Muscle layer of colon (tissue), 2 donors: ENCODE measurements around the gene TAS2R8.
"Not testable (repeated sequence)": the region's sequence is repeated elsewhere in the genome, so short reads cannot be mapped to it uniquely, and the experiment has no call there.

Experiments
- H3K27ac ChIP-seq: one replicate; pipeline ENCODE4 v1.7.0; 2013; ENCODE audit warnings: low read depth, mild to moderate bottlenecking, low read length, moderate library complexity
- H3K27me3 ChIP-seq, 2 donors: one replicate each; pipeline ENCODE4 v1.7.0; 2013; ENCODE audit warnings: low read length in 2 of 2, mild to moderate bottlenecking in 2 of 2; ENCODE audit not compliant: insufficient read depth in 2 of 2, control insufficient read depth in 1 of 2
- H3K36me3 ChIP-seq: one replicate; pipeline ENCODE4 v1.7.0; 2013; ENCODE audit warnings: mild to moderate bottlenecking, low read length; ENCODE audit not compliant: insufficient read depth
- H3K4me1 ChIP-seq: one replicate; pipeline ENCODE4 v1.7.0; 2013; ENCODE audit warnings: mild to moderate bottlenecking, low read length; ENCODE audit not compliant: insufficient read depth
- H3K4me3 ChIP-seq, 2 donors: one replicate each; pipeline ENCODE4 v1.7.0; 2013; ENCODE audit warnings: low read length in 2 of 2, low read depth in 1 of 2, mild to moderate bottlenecking in 1 of 2, moderate library complexity in 1 of 2
- H3K9ac ChIP-seq: one replicate; pipeline ENCODE4 v1.7.0; 2013; ENCODE audit warnings: low read length
- H3K9me3 ChIP-seq: one replicate; pipeline ENCODE4 v1.7.0; 2013; ENCODE audit warnings: mild to moderate bottlenecking, low read length
- donor health status: abdominal sarcoma.
- donor health status: Adenocarcinoma of cecum.

TAS2R8 gene

GRCh38 chr12:10810068-10810467 is 3.0 kb upstream of the TAS2R8 start, which contains the start of gene TAS2R9:
TAS2R9 (minus strand) TSS chr12:10810168; CDS start chr12:10810075, 93 bp downstream.
- Histone ChIP-seq H3K9me3 (no peaks in the 10 kb centered on the region), H3K4me1 (no peaks in the 10 kb centered on the region), H3K4me3 (no peak within 1 kb of the TSS), H3K27ac (no peak within 1 kb of the TSS), H3K36me3 (no peaks in the 10 kb centered on the region), H3K9ac (no peak within 1 kb of the TSS), H3K27me3 (no peaks in the 10 kb centered on the region)

GRCh38 chr12:10802587-10802986 is 4.5 kb downstream of the TAS2R8 start, which contains the start of gene TAS2R7:
TAS2R7 (minus strand) TSS chr12:10802627; CDS start chr12:10802570, 57 bp downstream.
- Histone ChIP-seq H3K9me3 (no peaks in the 10 kb centered on the region), H3K27me3 (no peaks in the 10 kb centered on the region), H3K27ac (no peak within 1 kb of the TSS), H3K9ac (no peak within 1 kb of the TSS), H3K4me3 (no peak within 1 kb of the TSS), H3K4me1 (no peaks in the 10 kb centered on the region), H3K36me3 (no peaks in the 10 kb centered on the region)

DNA sequence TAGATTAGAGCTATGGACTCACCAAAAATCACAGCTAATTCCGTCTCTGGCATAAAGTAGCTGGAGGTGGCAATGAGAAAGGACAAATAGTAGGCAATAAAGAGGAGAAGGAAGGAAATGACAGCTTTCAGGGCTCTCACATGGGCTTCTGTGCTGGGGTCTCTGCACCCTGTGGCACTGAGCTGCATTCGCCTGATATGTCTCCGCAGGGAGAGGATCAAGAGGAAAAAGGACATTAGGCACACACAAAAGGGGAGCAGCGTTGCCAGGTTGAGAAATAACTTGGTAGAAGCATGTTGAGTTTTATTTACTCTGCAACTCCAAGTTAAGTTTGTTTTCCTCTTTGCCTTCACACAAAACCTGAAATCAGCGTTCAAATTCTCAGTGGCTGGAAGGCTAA is 5.3 kb downstream of the TAS2R8 start:
- no peaks in the 10 kb centered on the region for H3K36me3 ChIP-seq
- H3K9me3 ChIP-seq, result no peaks in the 10 kb centered on the region
- no peaks in the 10 kb centered on the region for H3K27me3 ChIP-seq
- H3K27ac ChIP-seq, result no peak overlapping the region
- no peaks in the 10 kb centered on the region for H3K4me1 ChIP-seq
- no peak overlapping the region for H3K9ac ChIP-seq
- no peak overlapping the region for H3K4me3 ChIP-seq

DNA sequence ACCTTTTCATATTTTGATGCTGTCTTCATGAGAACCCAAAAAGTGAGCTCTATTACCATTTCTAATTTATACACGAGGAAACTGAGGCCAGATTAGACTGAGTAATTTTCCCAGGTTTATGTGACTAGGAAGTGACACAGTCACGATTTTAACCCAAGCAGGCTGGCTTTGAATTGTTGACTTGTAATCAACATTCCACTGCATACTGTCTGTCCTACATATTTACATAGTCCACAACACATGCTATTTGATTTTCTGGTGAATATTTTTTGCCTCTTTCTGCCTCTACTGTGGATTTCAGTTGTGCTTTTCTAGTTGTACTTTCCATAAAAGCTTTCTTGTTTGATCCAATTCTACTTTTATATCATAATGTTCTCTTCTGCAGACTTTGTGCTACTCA is 12.9 kb downstream of the TAS2R8 start:
- no peaks in the 10 kb centered on the region for H3K4me1 ChIP-seq
- H3K9ac ChIP-seq, result no peak overlapping the region
- H3K4me3 ChIP-seq, result no peak overlapping the region
- H3K36me3 ChIP-seq, result no peaks in the 10 kb centered on the region
- H3K27me3 ChIP-seq, result no peaks in the 10 kb centered on the region
- H3K9me3 ChIP-seq, result no peaks in the 10 kb centered on the region
- no peak overlapping the region for H3K27ac ChIP-seq

GRCh38 chr12:10791769-10792168 is 15.3 kb downstream of the TAS2R8 start:
- not testable (repeated sequence) for H3K27ac ChIP-seq, H3K4me3 ChIP-seq, H3K4me1 ChIP-seq, H3K27me3 ChIP-seq, H3K9me3 ChIP-seq, H3K36me3 ChIP-seq, H3K9ac ChIP-seq

GRCh38 chr12:10783252-10783651 is 23.8 kb downstream of the TAS2R8 start:
- no peaks in the 10 kb centered on the region for H3K36me3 ChIP-seq
- no peaks in the 10 kb centered on the region for H3K27me3 ChIP-seq
- no peaks in the 10 kb centered on the region for H3K4me1 ChIP-seq
- H3K9me3 ChIP-seq, result no peaks in the 10 kb centered on the region
- no peak overlapping the region for H3K9ac ChIP-seq
- no peak overlapping the region for H3K4me3 ChIP-seq
- H3K27ac ChIP-seq, result no peak overlapping the region

- no peak overlapping the region for H3K9ac ChIP-seq
- H3K9me3 ChIP-seq, result no peaks in the 10 kb centered on the region
- H3K4me1 ChIP-seq, result no peaks in the 10 kb centered on the region
- no peak overlapping the region for H3K27ac ChIP-seq
- H3K27me3 ChIP-seq, result no peaks in the 10 kb centered on the region
- no peaks in the 10 kb centered on the region for H3K36me3 ChIP-seq
- no peak overlapping the region for H3K4me3 ChIP-seq
Observed at GRCh38 chr12:10779103-10779502, 28.0 kb downstream of the TAS2R8 start.

- Histone ChIP-seq H3K27me3 (peaks cover 0 to 3% of the 10 kb centered on the region in 2 donors), H3K36me3 (no peaks in the 10 kb centered on the region), H3K4me1 (no peaks in the 10 kb centered on the region), H3K9ac (no peak overlapping the region), H3K9me3 (no peaks in the 10 kb centered on the region), H3K4me3 (no peak overlapping the region), H3K27ac (no peak overlapping the region)
Observed at GRCh38 chr12:10771132-10771733, 35.9 kb downstream of the TAS2R8 start.

- Histone ChIP-seq H3K4me3 (no peak overlapping the region), H3K27ac (no peak overlapping the region), H3K9me3 (peaks cover 5% of the 10 kb centered on the region), H3K27me3 (no peaks in the 10 kb centered on the region), H3K4me1 (no peaks in the 10 kb centered on the region), H3K9ac (no peak overlapping the region), H3K36me3 (no peaks in the 10 kb centered on the region)
Observed at GRCh38 chr12:10759657-10760056, 47.4 kb downstream of the TAS2R8 start.

DNA sequence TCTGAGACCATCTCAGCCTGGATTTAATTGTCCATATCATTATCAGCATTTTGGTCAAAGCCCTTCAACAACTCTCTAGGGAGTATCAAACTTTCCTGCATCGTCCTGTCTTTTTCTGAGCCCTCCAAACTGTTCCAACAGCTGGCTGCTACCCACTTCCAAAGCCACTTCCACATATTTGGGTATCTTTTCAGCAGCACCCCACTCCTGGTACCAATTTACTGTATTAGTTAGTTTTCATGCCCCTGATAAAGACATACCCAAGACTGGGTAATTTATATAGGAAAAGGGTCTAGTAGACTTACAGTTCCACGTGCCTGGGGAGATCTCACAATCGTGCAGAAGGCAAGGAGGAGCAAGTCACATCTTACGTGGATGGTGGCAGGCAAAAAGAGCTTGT is 50.9 kb downstream of the TAS2R8 start:
- Histone ChIP-seq H3K4me3 (no peak overlapping the region), H3K4me1 (no peaks in the 10 kb centered on the region), H3K36me3 (no peaks in the 10 kb centered on the region), H3K27ac (no peak overlapping the region), H3K9me3 (peaks cover 5% of the 10 kb centered on the region), H3K27me3 (no peaks in the 10 kb centered on the region), H3K9ac (no peak overlapping the region)
